Stomach (tissue), 9 donors: ENCODE results near the gene WDR7. TPM values are rescaled to one million over a fixed set of nuclear protein-coding genes. Genes with fewer than 3 reads are reported as not detected.

Source experiments
- DNase-seq, 2 donors: peaks; one replicate each; pipeline versions ENCODE4 v3.0.0 to v3.0.0-alpha.2; 2013 to 2019
- H3K27ac ChIP-seq, 5 donors: fragments of 200-600 bp in 4 of 5; sonication (generic) in 4 of 5; one replicate each; pipeline ENCODE4 v1.5.1; 2013 to 2019; ENCODE audit warnings: mild to moderate bottlenecking in 1 of 5, moderate library complexity in 1 of 5
- H3K27me3 ChIP-seq, 3 donors: fragments of 200-600 bp; sonication (generic); one replicate each; pipeline ENCODE4 v1.5.1; 2017 to 2019; ENCODE audit warnings: mixed run types in 1 of 3
- H3K36me3 ChIP-seq, 4 donors: fragments of 200-600 bp; sonication (generic); 1 replicate in 3 of 4; 2 replicates in 1 of 4; pipeline ENCODE4 v1.5.1; 2016 to 2019
- H3K4me1 ChIP-seq, 4 donors: fragments of 200-600 bp; sonication (generic); one replicate each; pipeline ENCODE4 v1.5.1; 2016 to 2019
- H3K4me3 ChIP-seq, 4 donors: fragments of 200-600 bp; sonication (generic) in 3 of 4; one replicate each; pipeline ENCODE4 v1.5.1; 2016 to 2019; ENCODE audit warnings: mild to moderate bottlenecking in 1 of 4
- H3K9me3 ChIP-seq, 4 donors: fragments of 200-600 bp; sonication (generic); one replicate each; pipeline ENCODE4 v1.5.1; 2016 to 2019
- CTCF ChIP-seq, 7 experiments: fragments of 450-650 bp in 4 of 7; fragments of 200-600 bp in 3 of 7; sonication (generic) in 3 of 7; IDR thresholded peaks; one replicate each; pipeline ENCODE4 v1.5.1; 2016 to 2019; ENCODE audit warnings: antibody characterized with exemption in 7 of 7, control low read depth in 2 of 7, mild to moderate bottlenecking in 1 of 7
- EP300 ChIP-seq: sonication (generic); formaldehyde crosslinking; IDR thresholded peaks from one replicate; pipeline ENCODE4 v1.6.1; 2017; ENCODE audit warnings: antibody characterized with exemption
- POLR2A ChIP-seq, 4 donors: fragments of 450-650 bp; IDR thresholded peaks; one replicate each; pipeline ENCODE4 v1.6.1; 2016; ENCODE audit warnings: antibody characterized with exemption in 4 of 4, control low read depth in 2 of 4, mild to moderate bottlenecking in 1 of 4, moderate library complexity in 1 of 4
- POLR2AphosphoS5 ChIP-seq, 3 donors: sonication (generic); formaldehyde crosslinking; IDR thresholded peaks; one replicate each; pipeline ENCODE4 v1.6.1; 2016; ENCODE audit warnings: antibody characterized with exemption in 3 of 3
- WGBS, 5 donors: extraction: QIAGEN DNeasy Blood & Tissue Kit in 3 of 5; methylation state at CpG; one replicate each; pipeline versions ENCODE4 v1.1.5 to v1.1.7; 2013 to 2018; 5-methylcytosine and 5-hydroxymethylcytosine counted together
- intact Hi-C: fragments of 100-400 bp; cut with DNase I; formaldehyde crosslinking; loops from one replicate; pipeline ENCODE4 v1.15.1; 2023; ENCODE audit warnings: low total_unique reads
- polyA plus RNA-seq, 3 donors: library from polyadenylated mRNA; stranded (reverse); fragments of 200-250 nt; gene quantifications; one replicate each; pipeline ENCODE4 v1.2.3, GENCODE V29; 2013
- total RNA-seq, 5 donors: library from RNA; depleted of rRNA; stranded (reverse); fragments of >200 nt; gene quantifications; one replicate each; pipeline versions ENCODE4 v1.1.0 to v1.2.3, GENCODE V29; 2014 to 2016
- donor health status: healthy with polysubstance abuse.
- donor health status: Bipolar disorder and iron deficiency.
- donor health status: healthy.

The WDR7 gene
- total and polyA plus RNA-seq, 8 donors = 1.7 to 250 (median 47.2) TPM

GRCh38 chr18:56873441-56874140 is 222.4 kb downstream of the WDR7 start:
- Histone ChIP-seq H3K27ac (no peak overlapping the region), H3K4me1 (peaks cover 0 to 6% (median 0%) of the 10 kb centered on the region in 4 donors), H3K9me3 (no peaks in the 10 kb centered on the region), H3K4me3 (no peak overlapping the region), H3K27me3 (no peaks in the 10 kb centered on the region), H3K36me3 (no peaks in the 10 kb centered on the region)
- 70 to 74% (median 73%) methylated on average over 6 of the region's 6 CpGs for WGBS, 5 donors
- DNase-seq = peak in 1 of 2 donors; percentile 78
- intact Hi-C loops = no loop called here
- TF ChIP-seq POLR2A (IDR thresholded peaks at IDR 0.05) = no peak
- TF ChIP-seq EP300 = no peak
- TF ChIP-seq CTCF (IDR thresholded peaks at IDR 0.05) = no peak
- no peak for TF ChIP-seq POLR2AphosphoS5 (IDR thresholded peaks at IDR 0.05)

GRCh38 chr18:56878711-56879110 is 227.6 kb downstream of the WDR7 start:
- 97 to 100% (median 97%) methylated on average over 4 of the region's 4 CpGs for WGBS, 5 donors
- no peak for DNase-seq
- Histone ChIP-seq H3K4me3 (no peak overlapping the region), H3K27me3 (no peaks in the 10 kb centered on the region), H3K9me3 (no peaks in the 10 kb centered on the region), H3K27ac (no peak overlapping the region), H3K4me1 (no peaks in the 10 kb centered on the region), H3K36me3 (peaks cover 0 to 11% (median 5%) of the 10 kb centered on the region in 4 donors)
- TF ChIP-seq POLR2AphosphoS5 (IDR thresholded peaks at IDR 0.05) (no peak), EP300 (no peak), CTCF (IDR thresholded peaks at IDR 0.05) (no peak)
- intact Hi-C loops = no loop called here

- Histone ChIP-seq H3K27ac (no peak overlapping the region), H3K27me3 (no peaks in the 10 kb centered on the region), H3K36me3 (peaks cover 0 to 11% (median 5%) of the 10 kb centered on the region in 4 donors), H3K4me3 (no peak overlapping the region), H3K9me3 (no peaks in the 10 kb centered on the region), H3K4me1 (no peaks in the 10 kb centered on the region)
- no peak for TF ChIP-seq EP300
- no peak for TF ChIP-seq POLR2A (IDR thresholded peaks at IDR 0.05)
- no peak for TF ChIP-seq POLR2AphosphoS5 (IDR thresholded peaks at IDR 0.05)
- TF ChIP-seq CTCF (IDR thresholded peaks at IDR 0.05) = no peak
- intact Hi-C loops = no loop called here
- no peak for DNase-seq
- 78 to 90% (median 81%) methylated on average over 1 of the region's 1 CpG for WGBS, 5 donors
Observed at GRCh38 chr18:56884511-56884910, 233.4 kb downstream of the WDR7 start.

- H3K27ac ChIP-seq = no peak overlapping the region
- no peak overlapping the region for H3K4me3 ChIP-seq
- no peak for DNase-seq
- TF ChIP-seq POLR2AphosphoS5 (IDR thresholded peaks at IDR 0.05) (no peak), CTCF (IDR thresholded peaks at IDR 0.05) (no peak), EP300 (no peak)
- H3K4me1 ChIP-seq = peaks cover 0 to 6% (median 0%) of the 10 kb centered on the region in 4 donors
- 61 to 78% (median 70%) methylated on average over 1 of the region's 1 CpG for WGBS, 5 donors
- H3K9me3 ChIP-seq = no peaks in the 10 kb centered on the region
- H3K27me3 ChIP-seq = no peaks in the 10 kb centered on the region
- no peaks in the 10 kb centered on the region for H3K36me3 ChIP-seq
- intact Hi-C loops = no loop called here
Observed at GRCh38 chr18:56888978-56889377, 237.8 kb downstream of the WDR7 start.
